ENCODE results near the gene TRIM75.

GRCh38 chr4:165009493-165010227 lies 44.0 kb upstream of the TRIM75 start:
- TF ChIP-seq CTCF (IDR thresholded peaks at IDR 0.05), result no peak
- TF ChIP-seq POLR2A (IDR thresholded peaks at IDR 0.05), result no peak

Measured in body of pancreas (tissue), 4 donors.